22Rv1 (cell line): ENCODE results near the gene KCNH6.

Experiments
- ZFX ChIP-seq: fragments of 450-650 bp; IDR thresholded peaks from 2 replicates; pipeline ENCODE4 v1.6.1; 2017; ENCODE audit warnings: antibody characterized with exemption, borderline replicate concordance
- TF ChIP-seq, protein P1 (sequence below): fragments of 450-650 bp; IDR thresholded peaks from 2 replicates; pipeline ENCODE4 v1.5.1; 2017; ENCODE audit warnings: mild to moderate bottlenecking

- TF ChIP-seq, protein P1, sequence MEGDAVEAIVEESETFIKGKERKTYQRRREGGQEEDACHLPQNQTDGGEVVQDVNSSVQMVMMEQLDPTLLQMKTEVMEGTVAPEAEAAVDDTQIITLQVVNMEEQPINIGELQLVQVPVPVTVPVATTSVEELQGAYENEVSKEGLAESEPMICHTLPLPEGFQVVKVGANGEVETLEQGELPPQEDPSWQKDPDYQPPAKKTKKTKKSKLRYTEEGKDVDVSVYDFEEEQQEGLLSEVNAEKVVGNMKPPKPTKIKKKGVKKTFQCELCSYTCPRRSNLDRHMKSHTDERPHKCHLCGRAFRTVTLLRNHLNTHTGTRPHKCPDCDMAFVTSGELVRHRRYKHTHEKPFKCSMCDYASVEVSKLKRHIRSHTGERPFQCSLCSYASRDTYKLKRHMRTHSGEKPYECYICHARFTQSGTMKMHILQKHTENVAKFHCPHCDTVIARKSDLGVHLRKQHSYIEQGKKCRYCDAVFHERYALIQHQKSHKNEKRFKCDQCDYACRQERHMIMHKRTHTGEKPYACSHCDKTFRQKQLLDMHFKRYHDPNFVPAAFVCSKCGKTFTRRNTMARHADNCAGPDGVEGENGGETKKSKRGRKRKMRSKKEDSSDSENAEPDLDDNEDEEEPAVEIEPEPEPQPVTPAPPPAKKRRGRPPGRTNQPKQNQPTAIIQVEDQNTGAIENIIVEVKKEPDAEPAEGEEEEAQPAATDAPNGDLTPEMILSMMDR, result no peak
- no peak for TF ChIP-seq ZFX
These were observed 27.9 kb downstream of the KCNH6 start for GRCh38 chr17:63550817-63551639.
